ENCODE data around the gene CEP83.

The CEP83 gene

GRCh38 chr12:94265966-94266745, 193.5 kb downstream of the CEP83 start:
- no peak for DNase-seq

GRCh38 chr12:94265539-94265938, 194.1 kb downstream of the CEP83 start:
- no peak for DNase-seq

GRCh38 chr12:94264736-94265485, 194.8 kb downstream of the CEP83 start:
- no peak for DNase-seq

- DNase-seq, result no peak
Observed at GRCh38 chr12:94263905-94264561, 195.6 kb downstream of the CEP83 start.

- peak; percentile 54 for DNase-seq
Observed at GRCh38 chr12:94263011-94263811, 196.5 kb downstream of the CEP83 start.

- DNase-seq, result peak; percentile 67
Observed at GRCh38 chr12:94262228-94263010, 197.2 kb downstream of the CEP83 start.

- no peak for DNase-seq
Observed at GRCh38 chr12:94261786-94262185, 197.9 kb downstream of the CEP83 start.

GRCh38 chr12:94261119-94261518, 198.5 kb downstream of the CEP83 start:
- DNase-seq, result no peak

GRCh38 chr12:94260717-94261116, 198.9 kb downstream of the CEP83 start:
- DNase-seq, result no peak

GRCh38 chr12:94260017-94260416, 199.7 kb downstream of the CEP83 start:
- DNase-seq, result no peak

GRCh38 chr12:94258593-94258992, 201.1 kb downstream of the CEP83 start:
- DNase-seq, result no peak
